ENCODE data around the gene EIF4A3.
"Not testable (repeated sequence)": the region's sequence is repeated elsewhere in the genome, so short reads cannot be mapped to it uniquely, and the experiment has no call there.

Gene EIF4A3

GRCh38 chr17:80101011-80101945 is 45.6 kb downstream of the EIF4A3 start, which contains the start of gene GAA:
GAA (plus strand) TSS chr17:80101581; CDS start chr17:80104587, 3,006 bp downstream.
- DNase-seq (ENCODE audit: low read depth in 2 of 2), result peak; percentile 79 to 81

- no peak for DNase-seq (ENCODE audit: low read depth in 2 of 2)
Observed at GRCh38 chr17:80100035-80100323, 46.9 kb downstream of the EIF4A3 start.

GRCh38 chr17:80099291-80100034 is 47.5 kb downstream of the EIF4A3 start:
- no peak for DNase-seq (ENCODE audit: low read depth in 2 of 2)

GRCh38 chr17:80097844-80098691 is 48.9 kb downstream of the EIF4A3 start:
- no peak for DNase-seq (ENCODE audit: low read depth in 2 of 2)

- no peak for DNase-seq (ENCODE audit: low read depth in 2 of 2)
Observed at GRCh38 chr17:80097127-80097621, 49.8 kb downstream of the EIF4A3 start.

GRCh38 chr17:80096561-80097021 is 50.3 kb downstream of the EIF4A3 start:
- DNase-seq (ENCODE audit: low read depth in 2 of 2), result no peak

GRCh38 chr17:80095844-80096475 is 51.0 kb downstream of the EIF4A3 start:
- no peak for DNase-seq (ENCODE audit: low read depth in 2 of 2)

GRCh38 chr17:80095038-80095843 is 51.7 kb downstream of the EIF4A3 start:
- DNase-seq (ENCODE audit: low read depth in 2 of 2), result no peak

GRCh38 chr17:80092959-80093358 is 54.0 kb downstream of the EIF4A3 start:
- DNase-seq (ENCODE audit: low read depth in 2 of 2), result no peak

- DNase-seq (ENCODE audit: low read depth in 2 of 2), result no peak
Observed at GRCh38 chr17:80091376-80091775, 55.6 kb downstream of the EIF4A3 start.

- not testable (repeated sequence) for DNase-seq (ENCODE audit: low read depth in 2 of 2)
Observed at GRCh38 chr17:80090164-80090563, 56.8 kb downstream of the EIF4A3 start.

- no peak for DNase-seq (ENCODE audit: low read depth in 2 of 2)
Observed at GRCh38 chr17:80089762-80090161, 57.2 kb downstream of the EIF4A3 start.

GRCh38 chr17:80087346-80088265 is 59.3 kb downstream of the EIF4A3 start:
- no peak for DNase-seq (ENCODE audit: low read depth in 2 of 2)

- DNase-seq (ENCODE audit: low read depth in 2 of 2), result no peak
Observed at GRCh38 chr17:80086616-80087015, 60.3 kb downstream of the EIF4A3 start.

- no peak for DNase-seq (ENCODE audit: low read depth in 2 of 2)
Observed at GRCh38 chr17:80086081-80086480, 60.8 kb downstream of the EIF4A3 start.

- no peak for DNase-seq (ENCODE audit: low read depth in 2 of 2)
Observed at GRCh38 chr17:80084773-80085172, 62.2 kb downstream of the EIF4A3 start.
